Measurements from ENCODE around the gene SP140L. TPM values are rescaled to one million over a fixed set of nuclear protein-coding genes. Genes with fewer than 3 reads are reported as not detected.

SP140L gene
- total and polyA plus RNA-seq, 10 of the 15 experiments (the other 5 are each of a cell fraction or from before 2014, with no cell fraction given) = 4.7 to 28.6 (median 15.0) TPM

DNA sequence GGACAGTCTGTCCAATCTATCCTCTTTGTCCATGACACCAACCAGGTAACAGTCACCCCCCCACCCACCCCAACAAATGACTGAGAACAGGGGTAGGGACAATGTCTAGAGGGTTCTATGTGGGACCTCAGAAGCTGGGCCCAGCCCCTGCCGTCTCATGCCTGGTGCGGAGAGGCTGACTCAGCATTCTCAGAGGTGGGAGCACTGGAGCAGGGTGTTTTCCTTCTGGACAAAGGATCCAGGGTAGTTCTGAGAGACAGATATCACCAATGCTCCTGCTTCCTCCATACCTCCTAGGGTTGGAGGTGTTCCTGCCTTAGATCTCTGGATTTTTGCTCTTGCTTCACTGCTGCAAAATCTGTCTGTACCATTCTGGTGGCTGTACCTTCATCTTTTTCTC, 55.1 kb downstream of the SP140L start (continued):
- no peak for TF ChIP-seq SIX5 (IDR thresholded peaks at IDR 0.05; ENCODE audit: low read depth, low read length, severe bottlenecking)
- TF ChIP-seq USF1 (IDR thresholded peaks at IDR 0.05; ENCODE audit: borderline replicate concordance, extremely low read length, insufficient read depth, low read depth, low read length) = no peak
- TF ChIP-seq YY1 (IDR thresholded peaks at IDR 0.05; ENCODE audit: low read depth, low read length) = no peak

DNA sequence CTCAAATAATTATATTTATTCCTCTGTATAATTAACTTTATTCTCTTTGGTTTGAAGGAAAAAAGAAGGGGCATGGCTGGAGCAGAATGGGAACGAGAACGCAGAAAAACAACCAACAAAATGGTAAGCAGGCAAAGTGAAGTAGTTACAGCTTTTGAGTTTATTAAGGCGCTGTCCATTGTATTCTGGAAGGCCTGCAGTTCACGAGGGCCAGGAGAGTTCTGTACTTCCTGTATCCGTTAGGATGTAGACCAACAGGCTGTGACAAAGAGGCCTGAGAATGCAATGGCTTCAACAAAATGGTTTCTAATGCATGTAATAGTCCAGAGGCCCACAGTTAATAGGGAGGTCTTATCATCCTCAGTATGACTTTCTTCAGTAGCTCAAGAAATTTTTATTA, 56.5 kb downstream of the SP140L start:
- Histone ChIP-seq H3K79me2 (ENCODE audit: control insufficient read depth, insufficient read depth, low read length) (no peaks in the 10 kb centered on the region), H3K4me1 (ENCODE audit: control insufficient read depth, insufficient read depth, low read length) (no peaks in the 10 kb centered on the region), H2AFZ (ENCODE audit: control insufficient read depth, low read depth, low read length) (no peak overlapping the region), H3K36me3 (ENCODE audit: control insufficient read depth in 2 of 2, insufficient read depth in 2 of 2, low read length in 1 of 2) (peaks cover 0 to 4% of the 10 kb centered on the region in 2 experiments; a peak in 2 of 4 replicates), H3K4me2 (ENCODE audit: control insufficient read depth, insufficient read depth) (no peak overlapping the region), H3K27ac (ENCODE audit: control insufficient read depth, insufficient read depth) (no peak overlapping the region), H3K9ac (ENCODE audit: control insufficient read depth, insufficient read depth, low read length) (no peak overlapping the region), H3K27me3 (replicated peaks in 1 of 2; ENCODE audit: control insufficient read depth in 2 of 2, insufficient read depth in 2 of 2, low read length in 1 of 2) (no peaks in the 10 kb centered on the region), H3K4me3 (no peak overlapping the region), H4K20me1 (ENCODE audit: control insufficient read depth, insufficient read depth) (no peaks in the 10 kb centered on the region), H3K9me3 (replicated peaks; ENCODE audit: control insufficient read depth, insufficient read depth, low read length) (no peaks in the 10 kb centered on the region)
- ATAC-seq = no peak
- ChIA-PET RAD21 (ENCODE audit: unreplicated experiment) (no interaction called here), SMC1A (ENCODE audit: uncharacterized antibody, unreplicated experiment) (interaction anchor here (1.2 kb wide), 1 partner anchor 181 kb away, joined by 3 read pairs; no protein-coding TSS in a partner anchor), POLR2A (no interaction called here), CTCF (no interaction called here)
- WGBS (ENCODE audit: insufficient coverage, insufficient replicate concordance, low lambda C conversion rate, missing lambda C conversion rate) = 95% methylated on average over 5 of the region's 5 CpGs
- DNase-seq (ENCODE audit: low read depth, low spot score) = no peak
- no peak for FAIRE-seq
- intact Hi-C loops (cut with micrococcal nuclease; ENCODE audit: unreplicated experiment) = no loop called here
- BruUV-seq (replicated peaks) = no TSS peak
- in situ Hi-C loops (cut with MboI) = no loop called here
- TF ChIP-seq POU2F2 (IDR thresholded peaks at IDR 0.05; ENCODE audit: borderline replicate concordance, low read depth, low read length) (no peak), SPI1 (IDR thresholded peaks at IDR 0.05; ENCODE audit: borderline replicate concordance, insufficient read depth, low read depth, low read length) (no peak), NFXL1 (IDR thresholded peaks at IDR 0.05; ENCODE audit: borderline replicate concordance) (no peak), CHD2 (IDR thresholded peaks at IDR 0.05; ENCODE audit: borderline replicate concordance, low read depth, low read length) (no peak), NKRF (conservative IDR thresholded peaks at IDR 0.05) (no peak), MEF2B (IDR thresholded peaks at IDR 0.05; ENCODE audit: partially characterized antibody, poor library complexity, severe bottlenecking) (no peak), NRF1 (conservative IDR thresholded peaks at IDR 0.05; ENCODE audit: low read depth, low read length) (no peak), MXI1 (IDR thresholded peaks at IDR 0.05; ENCODE audit: low read depth, low read length) (no peak), ZNF622 (IDR thresholded peaks at IDR 0.05) (no peak), LARP7 (IDR thresholded peaks at IDR 0.05) (no peak), PAX8 (IDR thresholded peaks at IDR 0.05) (no peak), ZNF24 (IDR thresholded peaks at IDR 0.05) (no peak), WRNIP1 (IDR thresholded peaks at IDR 0.05; ENCODE audit: borderline replicate concordance, low read depth, low read length) (no peak)
- TF ChIP-seq, protein P1, sequence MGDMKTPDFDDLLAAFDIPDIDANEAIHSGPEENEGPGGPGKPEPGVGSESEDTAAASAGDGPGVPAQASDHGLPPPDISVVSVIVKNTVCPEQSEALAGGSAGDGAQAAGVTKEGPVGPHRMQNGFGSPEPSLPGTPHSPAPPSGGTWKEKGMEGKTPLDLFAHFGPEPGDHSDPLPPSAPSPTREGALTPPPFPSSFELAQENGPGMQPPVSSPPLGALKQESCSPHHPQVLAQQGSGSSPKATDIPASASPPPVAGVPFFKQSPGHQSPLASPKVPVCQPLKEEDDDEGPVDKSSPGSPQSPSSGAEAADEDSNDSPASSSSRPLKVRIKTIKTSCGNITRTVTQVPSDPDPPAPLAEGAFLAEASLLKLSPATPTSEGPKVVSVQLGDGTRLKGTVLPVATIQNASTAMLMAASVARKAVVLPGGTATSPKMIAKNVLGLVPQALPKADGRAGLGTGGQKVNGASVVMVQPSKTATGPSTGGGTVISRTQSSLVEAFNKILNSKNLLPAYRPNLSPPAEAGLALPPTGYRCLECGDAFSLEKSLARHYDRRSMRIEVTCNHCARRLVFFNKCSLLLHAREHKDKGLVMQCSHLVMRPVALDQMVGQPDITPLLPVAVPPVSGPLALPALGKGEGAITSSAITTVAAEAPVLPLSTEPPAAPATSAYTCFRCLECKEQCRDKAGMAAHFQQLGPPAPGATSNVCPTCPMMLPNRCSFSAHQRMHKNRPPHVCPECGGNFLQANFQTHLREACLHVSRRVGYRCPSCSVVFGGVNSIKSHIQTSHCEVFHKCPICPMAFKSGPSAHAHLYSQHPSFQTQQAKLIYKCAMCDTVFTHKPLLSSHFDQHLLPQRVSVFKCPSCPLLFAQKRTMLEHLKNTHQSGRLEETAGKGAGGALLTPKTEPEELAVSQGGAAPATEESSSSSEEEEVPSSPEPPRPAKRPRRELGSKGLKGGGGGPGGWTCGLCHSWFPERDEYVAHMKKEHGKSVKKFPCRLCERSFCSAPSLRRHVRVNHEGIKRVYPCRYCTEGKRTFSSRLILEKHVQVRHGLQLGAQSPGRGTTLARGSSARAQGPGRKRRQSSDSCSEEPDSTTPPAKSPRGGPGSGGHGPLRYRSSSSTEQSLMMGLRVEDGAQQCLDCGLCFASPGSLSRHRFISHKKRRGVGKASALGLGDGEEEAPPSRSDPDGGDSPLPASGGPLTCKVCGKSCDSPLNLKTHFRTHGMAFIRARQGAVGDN (IDR thresholded peaks at IDR 0.05) = no peak

Measured in GM12878 (cell line).